ENCODE measurements around the gene CREB3. TPM values are rescaled to one million over a fixed set of nuclear protein-coding genes. Genes with fewer than 3 reads are reported as not detected.

CREB3 gene
- total and polyA plus RNA-seq, 2 experiments from 2014 or later: 20.3 to 32.4 TPM

DNA sequence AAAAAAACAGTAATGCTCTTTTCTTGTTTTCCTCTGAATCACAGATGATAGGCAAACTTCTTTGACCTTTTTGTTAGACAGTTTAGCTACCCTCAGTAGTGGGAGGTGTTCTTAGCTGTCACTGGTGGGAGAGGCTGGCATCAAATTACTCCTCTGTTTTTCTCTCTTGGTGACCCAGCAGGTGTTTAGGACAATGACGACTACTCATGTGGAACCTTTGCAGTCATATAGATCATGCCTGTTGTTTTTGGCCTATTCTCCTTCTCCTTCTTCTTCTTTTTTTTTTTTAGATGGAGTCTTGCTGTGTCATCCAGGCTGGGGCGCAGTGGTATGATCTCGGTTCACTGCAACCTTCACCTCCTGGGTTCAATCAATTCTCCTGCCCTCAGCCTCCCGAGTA is 43.6 kb downstream of the CREB3 start (continued):
- TF ChIP-seq, protein P1, sequence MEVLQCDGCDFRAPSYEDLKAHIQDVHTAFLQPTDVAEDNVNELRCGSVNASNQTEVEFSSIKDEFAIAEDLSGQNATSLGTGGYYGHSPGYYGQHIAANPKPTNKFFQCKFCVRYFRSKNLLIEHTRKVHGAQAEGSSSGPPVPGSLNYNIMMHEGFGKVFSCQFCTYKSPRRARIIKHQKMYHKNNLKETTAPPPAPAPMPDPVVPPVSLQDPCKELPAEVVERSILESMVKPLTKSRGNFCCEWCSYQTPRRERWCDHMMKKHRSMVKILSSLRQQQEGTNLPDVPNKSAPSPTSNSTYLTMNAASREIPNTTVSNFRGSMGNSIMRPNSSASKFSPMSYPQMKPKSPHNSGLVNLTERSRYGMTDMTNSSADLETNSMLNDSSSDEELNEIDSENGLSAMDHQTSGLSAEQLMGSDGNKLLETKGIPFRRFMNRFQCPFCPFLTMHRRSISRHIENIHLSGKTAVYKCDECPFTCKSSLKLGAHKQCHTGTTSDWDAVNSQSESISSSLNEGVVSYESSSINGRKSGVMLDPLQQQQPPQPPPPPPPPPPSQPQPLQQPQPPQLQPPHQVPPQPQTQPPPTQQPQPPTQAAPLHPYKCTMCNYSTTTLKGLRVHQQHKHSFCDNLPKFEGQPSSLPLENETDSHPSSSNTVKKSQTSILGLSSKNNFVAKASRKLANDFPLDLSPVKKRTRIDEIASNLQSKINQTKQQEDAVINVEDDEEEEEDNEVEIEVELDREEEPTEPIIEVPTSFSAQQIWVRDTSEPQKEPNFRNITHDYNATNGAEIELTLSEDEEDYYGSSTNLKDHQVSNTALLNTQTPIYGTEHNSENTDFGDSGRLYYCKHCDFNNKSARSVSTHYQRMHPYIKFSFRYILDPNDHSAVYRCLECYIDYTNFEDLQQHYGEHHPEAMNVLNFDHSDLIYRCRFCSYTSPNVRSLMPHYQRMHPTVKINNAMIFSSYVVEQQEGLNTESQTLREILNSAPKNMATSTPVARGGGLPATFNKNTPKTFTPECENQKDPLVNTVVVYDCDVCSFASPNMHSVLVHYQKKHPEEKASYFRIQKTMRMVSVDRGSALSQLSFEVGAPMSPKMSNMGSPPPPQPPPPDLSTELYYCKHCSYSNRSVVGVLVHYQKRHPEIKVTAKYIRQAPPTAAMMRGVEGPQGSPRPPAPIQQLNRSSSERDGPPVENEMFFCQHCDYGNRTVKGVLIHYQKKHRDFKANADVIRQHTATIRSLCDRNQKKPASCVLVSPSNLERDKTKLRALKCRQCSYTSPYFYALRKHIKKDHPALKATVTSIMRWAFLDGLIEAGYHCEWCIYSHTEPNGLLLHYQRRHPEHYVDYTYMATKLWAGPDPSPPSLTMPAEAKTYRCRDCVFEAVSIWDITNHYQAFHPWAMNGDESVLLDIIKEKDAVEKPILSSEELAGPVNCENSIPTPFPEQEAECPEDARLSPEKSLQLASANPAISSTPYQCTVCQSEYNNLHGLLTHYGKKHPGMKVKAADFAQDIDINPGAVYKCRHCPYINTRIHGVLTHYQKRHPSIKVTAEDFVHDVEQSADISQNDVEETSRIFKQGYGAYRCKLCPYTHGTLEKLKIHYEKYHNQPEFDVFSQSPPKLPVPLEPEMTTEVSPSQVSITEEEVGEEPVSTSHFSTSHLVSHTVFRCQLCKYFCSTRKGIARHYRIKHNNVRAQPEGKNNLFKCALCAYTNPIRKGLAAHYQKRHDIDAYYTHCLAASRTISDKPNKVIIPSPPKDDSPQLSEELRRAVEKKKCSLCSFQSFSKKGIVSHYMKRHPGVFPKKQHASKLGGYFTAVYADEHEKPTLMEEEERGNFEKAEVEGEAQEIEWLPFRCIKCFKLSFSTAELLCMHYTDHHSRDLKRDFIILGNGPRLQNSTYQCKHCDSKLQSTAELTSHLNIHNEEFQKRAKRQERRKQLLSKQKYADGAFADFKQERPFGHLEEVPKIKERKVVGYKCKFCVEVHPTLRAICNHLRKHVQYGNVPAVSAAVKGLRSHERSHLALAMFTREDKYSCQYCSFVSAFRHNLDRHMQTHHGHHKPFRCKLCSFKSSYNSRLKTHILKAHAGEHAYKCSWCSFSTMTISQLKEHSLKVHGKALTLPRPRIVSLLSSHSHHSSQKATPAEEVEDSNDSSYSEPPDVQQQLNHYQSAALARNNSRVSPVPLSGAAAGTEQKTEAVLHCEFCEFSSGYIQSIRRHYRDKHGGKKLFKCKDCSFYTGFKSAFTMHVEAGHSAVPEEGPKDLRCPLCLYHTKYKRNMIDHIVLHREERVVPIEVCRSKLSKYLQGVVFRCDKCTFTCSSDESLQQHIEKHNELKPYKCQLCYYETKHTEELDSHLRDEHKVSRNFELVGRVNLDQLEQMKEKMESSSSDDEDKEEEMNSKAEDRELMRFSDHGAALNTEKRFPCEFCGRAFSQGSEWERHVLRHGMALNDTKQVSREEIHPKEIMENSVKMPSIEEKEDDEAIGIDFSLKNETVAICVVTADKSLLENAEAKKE (CRISPR knock-in tag; IDR thresholded peaks at IDR 0.05): no peak
- TF ChIP-seq, protein P2, sequence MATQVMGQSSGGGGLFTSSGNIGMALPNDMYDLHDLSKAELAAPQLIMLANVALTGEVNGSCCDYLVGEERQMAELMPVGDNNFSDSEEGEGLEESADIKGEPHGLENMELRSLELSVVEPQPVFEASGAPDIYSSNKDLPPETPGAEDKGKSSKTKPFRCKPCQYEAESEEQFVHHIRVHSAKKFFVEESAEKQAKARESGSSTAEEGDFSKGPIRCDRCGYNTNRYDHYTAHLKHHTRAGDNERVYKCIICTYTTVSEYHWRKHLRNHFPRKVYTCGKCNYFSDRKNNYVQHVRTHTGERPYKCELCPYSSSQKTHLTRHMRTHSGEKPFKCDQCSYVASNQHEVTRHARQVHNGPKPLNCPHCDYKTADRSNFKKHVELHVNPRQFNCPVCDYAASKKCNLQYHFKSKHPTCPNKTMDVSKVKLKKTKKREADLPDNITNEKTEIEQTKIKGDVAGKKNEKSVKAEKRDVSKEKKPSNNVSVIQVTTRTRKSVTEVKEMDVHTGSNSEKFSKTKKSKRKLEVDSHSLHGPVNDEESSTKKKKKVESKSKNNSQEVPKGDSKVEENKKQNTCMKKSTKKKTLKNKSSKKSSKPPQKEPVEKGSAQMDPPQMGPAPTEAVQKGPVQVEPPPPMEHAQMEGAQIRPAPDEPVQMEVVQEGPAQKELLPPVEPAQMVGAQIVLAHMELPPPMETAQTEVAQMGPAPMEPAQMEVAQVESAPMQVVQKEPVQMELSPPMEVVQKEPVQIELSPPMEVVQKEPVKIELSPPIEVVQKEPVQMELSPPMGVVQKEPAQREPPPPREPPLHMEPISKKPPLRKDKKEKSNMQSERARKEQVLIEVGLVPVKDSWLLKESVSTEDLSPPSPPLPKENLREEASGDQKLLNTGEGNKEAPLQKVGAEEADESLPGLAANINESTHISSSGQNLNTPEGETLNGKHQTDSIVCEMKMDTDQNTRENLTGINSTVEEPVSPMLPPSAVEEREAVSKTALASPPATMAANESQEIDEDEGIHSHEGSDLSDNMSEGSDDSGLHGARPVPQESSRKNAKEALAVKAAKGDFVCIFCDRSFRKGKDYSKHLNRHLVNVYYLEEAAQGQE (IDR thresholded peaks at IDR 0.05; ENCODE audit: unreplicated experiment): no peak
- TF ChIP-seq EZH2phosphoT487 (IDR thresholded peaks at IDR 0.05; ENCODE audit: unreplicated experiment): no peak
- TF ChIP-seq JUNB (IDR thresholded peaks at IDR 0.05; ENCODE audit: unreplicated experiment): no peak
- TF ChIP-seq, protein P3, sequence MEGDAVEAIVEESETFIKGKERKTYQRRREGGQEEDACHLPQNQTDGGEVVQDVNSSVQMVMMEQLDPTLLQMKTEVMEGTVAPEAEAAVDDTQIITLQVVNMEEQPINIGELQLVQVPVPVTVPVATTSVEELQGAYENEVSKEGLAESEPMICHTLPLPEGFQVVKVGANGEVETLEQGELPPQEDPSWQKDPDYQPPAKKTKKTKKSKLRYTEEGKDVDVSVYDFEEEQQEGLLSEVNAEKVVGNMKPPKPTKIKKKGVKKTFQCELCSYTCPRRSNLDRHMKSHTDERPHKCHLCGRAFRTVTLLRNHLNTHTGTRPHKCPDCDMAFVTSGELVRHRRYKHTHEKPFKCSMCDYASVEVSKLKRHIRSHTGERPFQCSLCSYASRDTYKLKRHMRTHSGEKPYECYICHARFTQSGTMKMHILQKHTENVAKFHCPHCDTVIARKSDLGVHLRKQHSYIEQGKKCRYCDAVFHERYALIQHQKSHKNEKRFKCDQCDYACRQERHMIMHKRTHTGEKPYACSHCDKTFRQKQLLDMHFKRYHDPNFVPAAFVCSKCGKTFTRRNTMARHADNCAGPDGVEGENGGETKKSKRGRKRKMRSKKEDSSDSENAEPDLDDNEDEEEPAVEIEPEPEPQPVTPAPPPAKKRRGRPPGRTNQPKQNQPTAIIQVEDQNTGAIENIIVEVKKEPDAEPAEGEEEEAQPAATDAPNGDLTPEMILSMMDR (conservative IDR thresholded peaks at IDR 0.05; ENCODE audit: low read depth in 2 of 2): no peak
